NOMO-1 treated with DMSO at 0.1 percent for 48 hours (cell line): Measurements from ENCODE around the gene RAB31.
A peak's percentile ranks its signal among the peaks of the same experiment; 100 is the strongest.
"Not testable (repeated sequence)": the region's sequence is repeated elsewhere in the genome, so short reads cannot be mapped to it uniquely, and the experiment has no call there.

ENCODE experiments used
- DNase-seq: peaks from one replicate; lab custom pipeline; 2025; ENCODE audit not compliant: unreplicated experiment; lab: John Stamatoyannopoulos, UW

RAB31 gene

DNA sequence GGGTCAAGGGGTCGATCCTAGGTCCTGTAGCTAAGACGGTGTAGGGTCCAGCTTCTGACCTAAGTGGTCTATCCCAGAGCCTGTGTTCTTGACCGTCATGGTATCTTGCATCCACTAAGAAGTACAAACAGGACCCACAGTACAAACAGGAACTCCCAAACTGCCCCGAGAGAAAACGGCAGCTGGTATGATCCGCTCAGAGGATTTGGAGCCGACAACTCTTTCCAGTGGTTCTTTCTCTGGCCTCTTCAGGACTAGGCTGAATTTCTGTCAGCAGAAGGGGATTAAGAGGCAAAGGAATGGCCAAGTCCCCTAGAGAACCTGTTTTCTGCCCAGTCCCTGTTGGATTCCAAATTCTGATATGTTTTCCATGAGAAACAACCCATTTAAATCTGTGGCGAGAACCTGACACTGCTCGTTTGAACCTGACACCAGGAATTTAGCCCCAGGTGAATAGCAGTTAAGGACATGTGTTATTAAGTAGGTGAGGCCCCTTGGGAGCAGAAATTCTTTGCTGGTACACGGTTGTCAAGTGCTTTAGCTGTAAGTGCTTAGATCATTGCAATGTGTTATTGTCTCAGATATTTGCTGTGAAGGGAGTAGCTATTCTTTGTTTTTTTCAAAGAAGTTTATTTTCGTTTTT lies 127.1 kb downstream of the RAB31 start:
- no peak for DNase-seq

DNA sequence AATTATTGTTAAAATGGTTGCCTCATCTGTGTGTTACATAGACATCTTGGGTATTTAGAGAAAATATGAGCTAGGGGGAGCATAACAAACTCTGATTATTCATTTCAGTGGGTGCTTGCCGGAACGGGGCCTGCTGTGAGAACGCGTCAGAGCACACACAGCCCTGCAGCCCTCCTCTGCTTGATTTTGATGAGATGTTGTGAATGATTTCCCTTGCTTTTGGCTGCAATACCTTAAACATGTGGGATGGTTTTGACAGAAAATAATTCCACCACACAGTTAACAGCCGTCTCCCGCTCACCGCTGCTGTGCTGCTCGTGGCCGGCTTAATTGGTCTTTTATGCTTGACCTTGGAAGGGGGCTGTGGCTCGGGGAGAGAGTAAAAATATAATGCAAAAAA lies 127.7 kb downstream of the RAB31 start:
- DNase-seq, result no peak

DNA sequence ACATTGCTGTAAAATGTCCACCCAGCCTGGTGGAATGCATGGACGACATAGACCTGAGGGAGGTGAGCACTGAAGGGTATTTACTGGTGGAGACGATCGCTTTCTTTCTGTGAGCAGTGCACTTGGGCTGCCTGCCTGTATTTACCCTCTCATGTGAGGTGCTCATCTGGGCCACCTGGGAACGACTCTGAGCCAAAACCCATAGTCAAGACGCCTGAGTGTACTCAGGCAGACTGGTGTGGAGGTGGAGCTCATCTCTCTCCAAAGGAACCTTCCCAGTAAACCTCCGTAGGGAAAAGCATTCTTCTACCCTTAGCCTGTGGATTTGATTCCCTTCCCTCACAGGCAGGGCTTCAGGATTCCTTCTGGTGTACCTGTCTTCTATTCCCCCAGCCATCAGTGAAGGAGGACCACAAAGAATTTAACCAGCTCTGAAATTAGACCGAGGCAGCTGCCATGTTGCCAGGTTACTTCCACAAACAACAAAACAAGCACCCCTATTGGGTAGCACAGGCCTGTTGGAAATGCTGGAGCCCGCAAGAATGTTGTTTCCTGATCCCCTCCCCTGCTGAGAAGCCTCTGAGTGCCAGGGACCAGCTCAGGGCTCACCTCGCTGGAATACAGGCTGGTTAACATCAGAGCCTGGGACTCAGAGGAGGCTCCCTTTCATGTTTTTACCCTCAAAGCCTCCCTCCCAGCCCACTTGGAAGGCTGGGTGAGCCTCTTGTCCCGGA lies 130.2 kb downstream of the RAB31 start:
- DNase-seq, result no peak

DNA sequence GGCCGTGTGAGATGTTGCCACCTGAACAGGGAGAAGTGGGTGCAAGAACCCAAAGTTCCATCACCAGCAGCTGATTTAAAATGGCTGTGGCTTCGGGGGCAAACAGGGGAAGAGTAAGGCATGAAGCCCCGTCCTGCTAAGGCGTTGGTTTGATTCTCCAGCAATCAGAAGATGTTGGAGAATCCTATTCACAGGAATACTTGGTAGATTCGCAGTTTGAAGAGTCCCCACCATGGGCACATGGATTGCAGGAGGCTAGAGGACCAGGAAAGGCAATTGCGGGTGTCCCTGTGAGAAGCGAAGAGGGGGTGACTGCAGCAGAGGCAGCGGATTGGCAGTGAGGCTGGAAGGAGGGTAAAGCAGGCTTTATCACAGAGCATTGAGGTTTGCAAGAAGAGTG lies 131.1 kb downstream of the RAB31 start:
- DNase-seq, result no peak

DNA sequence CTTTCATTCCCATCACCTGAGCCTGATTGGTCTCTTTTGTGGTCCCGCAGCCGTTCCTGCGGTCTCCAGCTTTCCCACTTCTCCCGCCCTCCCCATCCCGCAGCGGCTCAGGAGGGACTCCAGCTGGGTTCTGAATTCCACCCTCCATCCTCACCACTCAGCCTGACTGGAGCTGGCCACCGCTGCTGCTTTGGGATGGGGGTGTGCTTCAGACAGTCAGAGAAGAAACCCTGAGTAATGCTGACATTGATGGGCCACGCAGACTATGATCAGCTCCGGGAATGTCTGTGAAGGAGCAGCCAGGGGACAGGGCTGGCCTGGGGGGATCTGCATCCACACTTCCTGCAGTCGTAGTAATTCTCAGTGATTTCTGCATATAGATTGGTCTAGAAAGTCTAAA lies 131.8 kb downstream of the RAB31 start:
- no peak for DNase-seq

DNA sequence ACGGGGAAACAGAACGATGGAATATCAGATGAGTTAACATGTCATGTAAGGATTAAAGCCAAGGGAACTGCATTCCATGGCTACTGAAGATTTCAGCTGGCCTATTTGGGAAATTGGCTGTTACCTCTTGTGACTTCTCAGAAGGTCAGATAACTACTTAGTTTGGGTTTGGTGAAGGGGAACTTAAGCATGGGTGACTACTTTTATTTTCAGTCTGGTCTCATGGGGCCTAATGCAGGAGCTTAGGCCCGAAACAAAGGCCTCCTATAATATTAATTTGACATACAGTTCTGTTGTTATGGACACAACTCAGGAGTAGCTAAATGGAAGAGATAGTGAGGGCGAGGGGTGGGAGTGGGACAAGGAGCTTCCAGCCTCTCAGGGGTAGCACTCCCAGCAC lies 133.7 kb downstream of the RAB31 start:
- DNase-seq, result no peak

DNA sequence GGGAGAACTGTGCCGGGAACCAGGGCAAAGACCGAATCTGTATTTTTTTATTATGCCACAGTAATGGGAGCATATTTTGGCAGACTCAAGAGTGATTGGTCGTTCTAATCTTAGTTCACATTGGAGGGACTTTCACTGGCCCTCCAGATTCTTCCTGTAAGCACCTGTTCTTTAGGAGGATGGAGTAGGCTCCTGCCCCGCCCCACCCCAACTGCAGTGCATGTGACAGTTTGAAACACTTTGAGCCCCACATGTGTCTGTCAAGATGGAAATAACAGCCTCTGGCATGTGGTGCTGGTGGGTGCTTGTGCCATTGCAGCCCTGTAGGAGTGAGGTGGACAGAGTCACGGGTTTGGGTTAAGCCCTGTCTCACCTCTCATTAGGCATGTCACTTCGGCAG lies 134.3 kb downstream of the RAB31 start:
- DNase-seq, result no peak

DNA sequence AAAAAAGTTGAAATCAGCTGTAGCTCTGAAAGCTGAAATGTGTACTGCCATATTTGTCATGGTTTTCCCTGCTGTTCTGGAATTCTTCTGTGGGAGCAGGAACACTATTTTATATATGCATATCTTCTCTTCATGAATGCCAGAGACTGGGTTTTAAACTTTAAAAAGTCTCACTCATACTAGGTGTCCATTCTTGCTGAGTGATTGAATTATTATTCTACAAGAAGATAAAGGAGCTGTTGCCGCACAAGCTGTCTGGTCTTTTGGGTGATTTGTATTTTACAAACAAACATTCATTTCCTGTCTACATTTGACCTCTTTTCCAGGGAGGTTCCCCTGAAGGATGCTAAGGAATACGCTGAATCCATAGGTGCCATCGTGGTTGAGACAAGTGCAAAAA lies 137.2 kb downstream of the RAB31 start:
- DNase-seq, result no peak

DNA sequence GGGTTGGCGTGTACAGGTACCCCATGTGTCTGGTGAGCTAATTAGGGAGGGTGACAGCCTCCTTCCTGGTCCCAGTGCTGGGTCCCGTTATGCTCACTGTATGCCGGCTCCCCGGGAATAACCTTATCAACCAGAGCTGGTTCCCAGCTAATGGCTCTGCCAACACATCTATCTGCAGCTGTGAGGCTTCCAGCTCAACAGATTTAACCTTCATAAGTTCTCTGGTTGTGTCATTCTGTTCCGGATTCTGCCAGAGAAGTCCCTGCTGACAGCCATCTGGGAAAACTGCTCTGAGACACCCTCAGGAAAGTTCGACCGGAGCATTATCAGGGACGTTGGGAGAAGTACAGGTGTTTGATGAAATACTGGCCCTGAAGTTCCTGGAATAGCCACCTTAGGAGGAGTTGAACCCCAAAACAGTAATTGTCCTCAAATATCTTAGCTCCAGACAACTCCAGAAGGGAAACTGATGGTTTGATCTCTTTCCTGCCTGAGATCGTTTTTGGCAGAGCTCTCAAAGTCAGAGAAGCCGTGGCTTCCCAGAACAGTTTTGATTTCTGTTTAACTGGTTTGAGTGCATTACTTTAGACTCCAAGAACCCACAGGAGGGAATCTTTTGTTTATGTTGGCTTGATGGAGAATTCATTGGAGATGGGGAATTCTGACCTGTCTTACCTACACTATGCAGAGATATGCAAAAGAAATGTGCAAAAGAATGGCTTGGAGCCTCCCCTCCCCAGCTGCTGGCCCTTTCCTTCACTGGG lies 138.2 kb downstream of the RAB31 start:
- no peak for DNase-seq

DNA sequence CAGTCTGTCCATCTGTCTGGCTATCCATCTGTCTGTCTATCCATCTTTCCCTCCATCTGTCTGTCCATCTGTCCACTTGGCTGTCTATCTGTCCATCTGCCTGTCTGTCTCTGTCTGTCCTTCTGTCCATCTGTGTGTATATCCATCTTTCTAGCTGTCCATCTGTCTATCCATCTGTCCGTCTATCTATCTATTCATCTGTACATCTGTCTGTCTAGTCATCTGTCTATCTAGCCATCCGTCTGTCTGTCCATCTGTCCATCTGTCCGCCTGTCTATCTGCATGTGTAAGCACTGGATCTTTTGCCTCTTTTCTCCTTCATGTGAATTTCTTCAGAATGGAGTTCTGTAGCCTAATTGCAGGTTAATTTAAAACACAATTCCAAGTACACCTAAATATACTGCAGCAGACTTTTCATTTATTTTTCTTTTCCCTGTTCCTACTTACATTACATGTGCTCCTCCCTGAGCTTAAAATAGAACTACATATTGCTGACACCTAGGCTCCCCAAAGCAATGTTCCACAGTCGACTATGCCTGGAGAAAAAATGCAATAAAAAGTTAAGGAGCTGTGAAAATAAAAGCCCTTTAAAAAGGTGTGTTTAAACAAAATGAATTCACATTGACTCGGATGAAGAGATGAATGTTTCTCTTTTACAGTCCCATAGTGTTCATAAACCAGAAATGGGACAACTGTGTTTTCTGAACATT lies 140.2 kb downstream of the RAB31 start:
- DNase-seq, result no peak

DNA sequence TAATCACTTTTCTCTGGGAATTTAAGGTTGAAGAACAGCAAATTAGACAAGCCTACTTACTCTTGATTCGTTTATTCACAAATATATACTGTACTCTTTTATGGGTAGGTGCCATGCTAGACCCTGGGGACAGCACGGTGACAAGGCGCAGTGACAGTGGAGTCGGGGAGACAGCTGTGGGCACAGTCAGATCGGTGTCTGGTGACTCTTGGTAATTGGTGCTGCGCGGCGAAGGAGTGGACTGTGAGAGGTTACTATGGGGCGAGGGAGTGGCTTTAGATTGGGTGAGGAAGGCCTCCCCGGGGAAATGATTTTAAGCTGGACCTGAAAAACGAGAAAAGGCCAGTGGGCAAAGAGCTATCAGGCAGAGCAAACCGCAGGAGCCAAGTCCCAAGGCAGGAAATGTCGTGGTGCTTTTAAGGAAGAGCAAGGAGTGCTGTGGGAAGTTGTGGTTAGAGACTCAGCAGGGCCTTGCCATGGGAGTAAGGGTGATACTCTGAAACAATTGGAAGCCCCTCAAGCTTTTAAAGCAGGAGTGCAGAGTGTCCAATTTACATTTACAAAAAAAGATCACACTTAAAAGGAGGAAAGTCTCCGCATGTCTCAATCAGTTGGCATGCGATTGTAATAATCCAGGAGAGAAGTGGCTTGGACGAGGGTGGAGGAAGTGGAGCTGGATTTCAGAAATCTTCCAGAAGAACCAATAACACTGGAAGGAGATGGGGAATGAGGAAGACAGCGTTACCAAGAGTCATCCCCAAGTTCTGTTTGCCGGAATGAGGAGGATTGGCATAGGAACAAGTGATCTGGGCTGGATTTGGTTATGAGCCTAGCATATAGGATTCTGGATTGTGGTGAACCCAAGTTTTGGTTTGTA lies 141.5 kb downstream of the RAB31 start:
- peak; percentile 46 for DNase-seq

DNA sequence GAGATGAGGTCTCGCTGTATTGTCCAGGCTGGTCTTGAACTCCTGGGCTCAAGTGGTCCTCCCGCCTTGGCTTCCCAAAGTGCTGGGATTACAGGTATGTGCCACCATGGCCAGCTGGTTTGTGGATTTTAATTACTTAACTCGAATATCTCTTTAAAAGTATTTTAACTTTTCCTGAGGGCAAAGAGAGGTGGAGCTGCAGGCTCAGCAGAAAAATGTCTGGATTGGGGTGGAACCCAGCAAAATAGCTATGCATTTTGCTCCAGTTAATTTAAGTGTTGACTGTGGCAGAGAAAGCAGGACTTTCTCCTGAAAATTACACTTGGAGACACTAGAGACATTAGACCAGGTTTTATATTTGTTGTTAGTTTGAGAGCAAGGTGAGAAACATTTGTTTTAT lies 142.2 kb downstream of the RAB31 start:
- DNase-seq, result no peak

DNA sequence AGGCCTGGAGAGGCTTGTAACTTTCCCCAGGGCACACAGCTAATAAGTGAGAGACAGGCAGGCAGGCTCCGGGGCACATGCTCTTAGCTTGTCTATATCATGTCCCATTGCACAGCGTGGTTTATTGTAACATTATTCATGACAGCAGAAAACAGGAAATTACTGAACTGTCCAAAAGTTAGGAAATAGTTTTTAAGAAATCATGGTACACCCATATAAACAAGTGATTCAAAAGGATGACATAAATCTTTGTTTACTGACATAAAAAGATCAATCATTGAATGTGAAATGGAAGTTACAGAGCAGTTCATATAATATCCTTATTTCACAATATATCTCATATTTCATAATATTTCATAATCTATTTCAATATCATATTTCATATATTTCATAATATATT lies 143.4 kb downstream of the RAB31 start:
- DNase-seq, result peak; percentile 49

DNA sequence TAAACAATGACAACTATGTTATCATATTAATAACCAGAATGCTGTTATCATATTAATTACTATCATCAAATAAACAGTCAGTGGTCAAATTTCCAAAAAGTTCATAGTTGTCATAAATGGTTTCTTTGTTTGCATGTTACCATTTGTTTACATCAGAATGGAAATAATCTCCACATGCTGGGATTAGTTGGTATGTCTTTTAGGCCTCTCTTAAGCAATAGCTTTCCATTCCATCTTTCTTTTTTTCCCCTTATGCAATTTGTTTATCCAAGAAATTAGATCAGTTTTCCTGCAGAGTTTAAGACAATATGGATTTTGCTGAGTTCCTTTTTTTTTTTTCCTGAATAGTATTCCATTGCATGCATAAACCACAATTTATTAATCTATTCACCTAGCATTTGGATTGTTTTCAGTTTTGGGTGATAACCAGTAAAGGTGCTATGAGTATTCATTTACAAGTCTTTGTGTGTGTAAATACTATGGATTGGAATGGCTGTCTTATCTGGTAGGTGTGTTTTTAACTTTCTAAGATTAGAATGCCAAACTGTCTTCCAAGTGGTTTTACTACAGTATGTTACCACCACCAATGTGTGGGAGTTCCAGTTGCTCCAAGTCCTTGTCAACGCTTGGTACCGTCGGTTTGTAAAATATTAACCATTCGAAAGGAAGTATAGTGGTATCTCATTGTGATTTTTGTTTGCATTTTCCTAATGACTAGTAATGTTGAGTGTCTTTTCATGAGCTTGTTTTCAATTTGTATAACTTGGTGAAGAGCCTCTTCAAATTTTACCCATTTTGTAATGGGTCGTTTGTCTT lies 144.4 kb downstream of the RAB31 start:
- no peak for DNase-seq

DNA sequence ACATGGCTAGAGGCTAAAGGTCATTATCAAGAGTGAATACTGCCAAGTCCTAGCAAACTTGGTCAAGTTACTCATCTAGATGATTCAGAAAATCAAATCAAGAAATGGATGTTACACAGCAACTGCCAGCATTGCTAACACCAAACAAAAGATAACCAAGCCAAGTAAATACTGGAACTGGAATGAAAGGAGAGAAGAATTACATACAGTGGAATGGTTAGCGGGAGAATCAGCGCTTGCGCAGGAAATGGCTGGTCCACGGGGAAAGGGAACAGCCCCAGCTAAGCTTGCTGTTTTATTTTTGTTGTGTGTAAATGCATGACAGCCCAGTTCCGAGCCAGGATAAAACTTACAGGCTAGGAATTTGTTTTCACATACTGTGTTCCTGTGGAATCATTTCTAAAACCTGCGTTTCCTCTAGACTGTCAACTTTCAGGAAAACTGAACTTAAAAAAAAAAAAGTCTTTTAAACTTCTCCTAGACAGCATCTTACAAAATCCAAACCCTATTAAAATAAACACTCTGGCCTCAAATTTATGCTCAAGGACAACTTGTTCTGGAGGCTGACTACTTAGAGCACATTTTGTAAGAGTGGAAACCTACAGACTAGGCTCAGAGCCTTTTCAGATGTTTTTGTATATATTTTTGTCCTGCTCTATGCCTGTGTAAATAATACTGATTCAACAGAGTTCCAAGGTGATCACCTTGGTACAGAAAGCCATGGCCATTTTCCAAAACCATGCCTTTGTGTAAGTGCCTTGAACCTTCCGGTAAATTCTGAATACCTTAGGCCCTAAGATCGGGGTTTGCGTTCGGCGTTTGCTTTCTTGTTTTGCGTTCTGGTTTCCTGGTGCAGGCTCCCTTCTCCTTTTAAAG lies 146.9 kb downstream of the RAB31 start:
- DNase-seq, result no peak

DNA sequence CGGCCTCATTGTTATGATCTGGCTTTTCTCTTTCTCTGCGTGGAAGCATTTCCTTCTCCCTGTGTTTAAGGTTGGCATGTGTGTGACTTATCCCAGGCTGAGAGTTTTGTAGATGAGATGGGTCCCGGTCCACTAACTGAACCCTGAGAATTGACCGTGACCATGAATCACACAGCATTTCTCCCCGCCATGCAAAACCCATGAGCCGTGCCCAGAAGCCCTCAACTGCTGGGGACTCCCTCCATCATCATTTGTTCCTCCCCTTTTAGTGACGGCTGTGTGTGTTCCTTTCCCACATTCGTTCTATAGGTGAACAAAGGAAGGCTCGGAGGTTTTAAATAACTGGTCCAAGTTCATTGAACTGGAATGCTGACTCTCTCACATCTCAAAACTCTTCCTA lies 147.6 kb downstream of the RAB31 start:
- no peak for DNase-seq

DNA sequence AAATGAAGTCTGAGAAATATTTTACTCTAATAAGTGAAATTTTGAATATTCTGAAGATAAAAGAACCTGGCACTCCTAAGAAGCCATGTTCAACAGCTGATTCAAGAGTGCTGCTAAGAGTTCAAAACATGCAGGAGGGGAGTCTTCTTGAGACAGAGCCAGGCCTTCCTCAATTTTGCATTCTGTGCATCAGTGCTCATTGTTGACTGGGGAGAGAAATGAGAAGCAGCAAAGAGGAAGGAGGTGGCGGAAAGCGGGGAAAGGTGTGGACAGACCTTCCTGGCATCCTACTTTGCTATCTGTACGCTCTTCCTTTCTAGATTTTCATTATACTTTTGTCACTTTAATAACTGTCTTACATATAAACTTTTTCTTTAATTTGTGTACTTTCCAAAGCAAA lies 148.0 kb downstream of the RAB31 start:
- peak; percentile 62 for DNase-seq

DNA sequence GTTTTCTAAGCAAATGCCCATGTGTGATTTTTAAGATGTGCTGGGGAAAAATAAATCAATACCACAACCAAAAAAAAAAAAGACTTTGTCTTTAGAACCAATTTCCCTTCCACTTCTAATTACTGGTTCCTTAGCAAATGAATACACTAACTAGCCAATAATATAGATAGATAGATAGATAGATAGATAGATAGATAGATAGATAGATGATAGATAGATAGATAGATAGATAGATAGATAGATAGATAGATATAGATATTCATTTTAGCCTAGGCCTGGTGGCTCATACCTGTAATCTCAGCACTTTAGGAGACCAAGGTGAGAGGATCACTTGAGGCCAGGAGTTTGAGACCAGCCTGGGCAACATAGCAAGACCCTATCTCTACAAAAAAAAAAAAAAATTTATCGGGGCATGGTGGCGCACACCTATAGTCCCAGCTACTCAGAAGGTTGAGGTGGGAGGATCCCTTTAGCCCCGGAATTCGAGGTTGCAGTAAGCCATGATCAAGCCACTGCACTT lies 149.4 kb downstream of the RAB31 start:
- not testable (repeated sequence) for DNase-seq

DNA sequence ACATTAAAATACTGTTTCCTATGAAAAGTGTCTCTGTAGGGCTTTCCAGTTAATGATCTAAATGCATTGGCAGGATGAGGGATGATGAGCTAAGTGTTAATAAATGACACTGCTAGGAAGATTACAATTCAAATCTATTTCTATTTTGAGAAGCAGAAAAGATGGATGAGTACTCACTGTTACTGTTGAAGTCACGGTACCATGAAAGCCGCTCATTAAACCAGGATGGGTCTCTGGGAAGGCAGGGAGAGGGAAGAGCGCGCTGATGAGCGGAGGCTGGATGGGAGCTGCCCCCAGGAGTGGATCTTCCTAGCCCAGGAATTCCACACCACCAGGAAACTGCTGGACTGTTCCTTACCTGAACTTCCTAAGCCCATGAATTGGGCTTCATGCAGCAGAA lies 150.5 kb downstream of the RAB31 start:
- no peak for DNase-seq
